Peyer's patch (tissue), 4 donors: Measurements from ENCODE around the gene MCRIP2. TPM values are rescaled to one million over a fixed set of nuclear protein-coding genes. Genes with fewer than 3 reads are reported as not detected.
A peak's percentile ranks its signal among the peaks of the same experiment; 100 is the strongest.

Source experiments
- DNase-seq, 3 donors: peaks; one replicate each; pipeline ENCODE4 v3.0.0-alpha.2; 2017 to 2019
- H3K27ac ChIP-seq, 4 donors: fragments of 200-600 bp; sonication (generic); one replicate each; pipeline ENCODE4 v1.5.1; 2016 to 2019
- H3K27me3 ChIP-seq, 2 donors: fragments of 200-600 bp; sonication (generic); one replicate each; pipeline ENCODE4 v1.5.1; 2019
- H3K36me3 ChIP-seq, 3 donors: fragments of 200-600 bp; sonication (generic); one replicate each; pipeline ENCODE4 v1.5.1; 2016 to 2019
- H3K4me1 ChIP-seq, 4 donors: fragments of 200-600 bp; sonication (generic); one replicate each; pipeline ENCODE4 v1.5.1; 2016 to 2019
- H3K4me3 ChIP-seq, 4 donors: fragments of 200-600 bp; sonication (generic); 1 replicate in 3 of 4; 2 replicates in 1 of 4; pipeline ENCODE4 v1.5.1; 2016 to 2019; ENCODE audit warnings: mild to moderate bottlenecking in 1 of 4
- H3K9me3 ChIP-seq, 4 donors: fragments of 200-600 bp; sonication (generic); one replicate each; pipeline ENCODE4 v1.5.1; 2016 to 2019; ENCODE audit warnings: mild to moderate bottlenecking in 1 of 4
- POLR2A ChIP-seq, 2 donors: fragments of 450-650 bp; IDR thresholded peaks; one replicate each; pipeline ENCODE4 v1.5.1; 2017; ENCODE audit warnings: antibody characterized with exemption in 2 of 2, mild to moderate bottlenecking in 2 of 2, moderate library complexity in 2 of 2
- total RNA-seq, 4 donors: library from RNA; depleted of rRNA; stranded (reverse); fragments of >200 nt; gene quantifications; one replicate each; pipeline ENCODE4 v1.1.0, GENCODE V29; 2016
- TF ChIP-seq, protein P1 (sequence below), 6 experiments: fragments of 450-650 bp in 4 of 6; fragments of 200-600 bp in 2 of 6; sonication (generic) in 1 of 6; IDR thresholded peaks; one replicate each; pipeline ENCODE4 v1.5.1; 2017 to 2019; ENCODE audit warnings: antibody characterized with exemption in 6 of 6, mild to moderate bottlenecking in 3 of 6, moderate library complexity in 1 of 6

The MCRIP2 gene
- total RNA-seq, 4 donors from 2014 or later = 114 to 260 (median 222) TPM

DNA sequence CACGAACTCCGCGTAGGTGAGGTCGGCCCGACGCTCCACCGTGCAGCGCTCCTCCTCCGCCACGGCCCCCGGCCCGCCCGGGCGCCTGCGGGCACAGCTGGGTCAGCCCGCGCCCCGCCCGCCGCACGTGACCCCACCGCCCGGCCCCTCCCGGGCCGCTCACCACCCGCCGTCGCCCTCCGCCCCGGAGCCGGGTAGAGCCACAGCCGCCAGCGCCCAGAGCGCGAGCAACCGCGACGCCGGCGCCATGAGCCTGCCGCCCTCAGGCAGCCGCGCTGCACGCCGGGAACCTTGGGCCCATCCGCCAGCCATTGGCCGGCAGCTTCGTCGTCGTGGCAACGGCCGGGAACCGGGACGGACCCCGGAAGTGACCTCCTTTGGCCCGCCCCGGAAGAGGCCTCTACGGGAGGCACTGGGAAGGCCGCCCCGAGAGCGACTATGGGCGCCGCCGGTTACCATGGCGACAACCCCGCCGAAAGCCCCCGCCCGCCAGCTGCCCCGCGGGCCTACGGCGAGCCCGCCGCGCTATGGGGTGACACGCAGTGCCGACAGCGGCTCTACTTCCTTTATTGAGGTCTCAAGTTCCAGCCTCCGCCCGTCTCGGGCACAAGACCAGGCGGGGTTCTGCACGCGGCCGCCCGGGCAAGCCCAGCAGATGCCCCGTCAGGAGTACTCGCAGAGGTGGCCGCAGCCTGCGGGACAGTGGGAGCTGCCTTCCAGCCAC, 42.6 kb downstream of the MCRIP2 start, which contains the start of gene JMJD8:
TSS of gene JMJD8 (minus strand) at position 264 of the 724 bp plus-strand sequence. CDS start at position 249, 15 bp downstream.
- peak; percentile 96 to 99 (median 99) for DNase-seq
- Histone ChIP-seq H3K27me3 (no peaks in the 10 kb centered on the region), H3K4me3 (peak within 1 kb of the TSS; percentile 58 to 83 (median 72)), H3K36me3 (peaks cover 0 to 32% (median 0%) of the 10 kb centered on the region in 3 donors), H3K9me3 (no peaks in the 10 kb centered on the region), H3K4me1 (peaks cover 0 to 50% (median 30%) of the 10 kb centered on the region in 4 donors), H3K27ac (peak within 1 kb of the TSS; percentile 55 to 85 (median 68))
- TF ChIP-seq POLR2A (IDR thresholded peaks at IDR 0.05) = peak; percentile 40 to 42
- TF ChIP-seq, protein P1, sequence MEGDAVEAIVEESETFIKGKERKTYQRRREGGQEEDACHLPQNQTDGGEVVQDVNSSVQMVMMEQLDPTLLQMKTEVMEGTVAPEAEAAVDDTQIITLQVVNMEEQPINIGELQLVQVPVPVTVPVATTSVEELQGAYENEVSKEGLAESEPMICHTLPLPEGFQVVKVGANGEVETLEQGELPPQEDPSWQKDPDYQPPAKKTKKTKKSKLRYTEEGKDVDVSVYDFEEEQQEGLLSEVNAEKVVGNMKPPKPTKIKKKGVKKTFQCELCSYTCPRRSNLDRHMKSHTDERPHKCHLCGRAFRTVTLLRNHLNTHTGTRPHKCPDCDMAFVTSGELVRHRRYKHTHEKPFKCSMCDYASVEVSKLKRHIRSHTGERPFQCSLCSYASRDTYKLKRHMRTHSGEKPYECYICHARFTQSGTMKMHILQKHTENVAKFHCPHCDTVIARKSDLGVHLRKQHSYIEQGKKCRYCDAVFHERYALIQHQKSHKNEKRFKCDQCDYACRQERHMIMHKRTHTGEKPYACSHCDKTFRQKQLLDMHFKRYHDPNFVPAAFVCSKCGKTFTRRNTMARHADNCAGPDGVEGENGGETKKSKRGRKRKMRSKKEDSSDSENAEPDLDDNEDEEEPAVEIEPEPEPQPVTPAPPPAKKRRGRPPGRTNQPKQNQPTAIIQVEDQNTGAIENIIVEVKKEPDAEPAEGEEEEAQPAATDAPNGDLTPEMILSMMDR (IDR thresholded peaks at IDR 0.05) = no peak

DNA sequence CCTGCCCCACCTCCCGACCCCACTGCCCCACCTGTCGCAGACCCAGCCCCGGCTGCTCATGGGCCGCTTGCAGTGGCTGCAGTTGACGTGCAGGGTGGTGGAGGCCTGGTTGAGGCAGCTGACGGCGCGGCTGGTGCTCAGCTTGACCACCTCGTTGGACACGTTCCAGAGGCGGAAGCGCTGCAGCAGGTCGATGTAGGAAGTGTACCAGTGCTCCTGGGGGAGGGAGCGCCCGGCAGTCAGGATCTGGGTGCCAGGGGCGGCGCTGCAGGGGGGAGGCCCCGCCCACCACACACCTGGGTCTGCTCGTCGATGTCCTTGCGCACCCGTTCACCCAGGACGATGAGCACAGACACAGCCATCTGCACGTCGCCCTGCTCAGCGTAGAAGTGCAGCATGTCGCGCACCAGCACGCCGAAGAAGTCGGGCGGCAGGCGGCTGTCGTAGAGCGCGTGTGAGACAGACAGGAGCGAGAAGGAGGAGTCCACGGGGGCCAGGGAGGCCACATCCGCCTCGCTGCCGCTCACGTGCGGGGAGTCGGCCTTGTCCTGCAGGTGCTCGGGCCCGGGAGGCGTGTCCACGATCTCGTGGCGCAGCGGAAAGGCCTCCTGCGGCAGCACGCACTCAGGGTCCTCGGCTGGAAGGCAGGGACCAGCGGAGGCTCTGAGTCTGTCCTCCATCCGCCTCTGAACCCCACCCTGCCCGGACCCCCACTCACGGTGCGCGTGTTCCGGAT, 43.5 kb downstream of the MCRIP2 start:
- DNase-seq = no peak
- TF ChIP-seq, protein P1 (IDR thresholded peaks at IDR 0.05) = no peak
- no peak for TF ChIP-seq POLR2A (IDR thresholded peaks at IDR 0.05)
- Histone ChIP-seq H3K4me3 (peak overlapping the region; percentile 58 to 83 (median 72)), H3K9me3 (no peaks in the 10 kb centered on the region), H3K27me3 (no peaks in the 10 kb centered on the region), H3K36me3 (peaks cover 0 to 32% (median 0%) of the 10 kb centered on the region in 3 donors), H3K4me1 (peaks cover 0 to 52% (median 34%) of the 10 kb centered on the region in 4 donors), H3K27ac (peak overlapping the region in 3 of 4 donors; percentile 55 to 85 (median 75))

DNA sequence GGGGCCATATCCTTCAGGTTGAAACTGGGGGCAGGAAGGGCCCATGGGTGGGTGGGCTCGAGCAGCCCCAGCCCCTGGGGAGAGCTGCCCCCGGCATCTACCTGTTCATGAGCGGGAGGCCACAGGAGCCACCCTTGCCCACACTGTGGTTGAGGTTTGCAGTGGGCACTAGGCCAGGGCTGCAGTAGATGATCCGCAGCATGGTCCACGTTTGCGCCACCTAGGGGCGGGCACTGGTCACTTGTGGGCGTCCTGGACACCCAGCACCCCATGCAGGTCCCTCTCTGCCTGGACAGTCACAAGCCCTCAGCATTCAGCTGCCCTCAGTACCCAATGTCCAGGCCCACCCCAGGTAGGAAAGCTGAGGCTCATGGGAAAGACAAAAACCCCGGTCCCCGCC, 44.3 kb downstream of the MCRIP2 start:
- Histone ChIP-seq H3K4me3 (no peak overlapping the region), H3K27ac (no peak overlapping the region), H3K4me1 (peaks cover 0 to 50% (median 32%) of the 10 kb centered on the region in 4 donors), H3K9me3 (no peaks in the 10 kb centered on the region), H3K36me3 (peaks cover 0 to 32% (median 0%) of the 10 kb centered on the region in 3 donors), H3K27me3 (no peaks in the 10 kb centered on the region)
- no peak for TF ChIP-seq POLR2A (IDR thresholded peaks at IDR 0.05)
- TF ChIP-seq, protein P1 (IDR thresholded peaks at IDR 0.05) = peak in 3 of 6 experiments; percentile 30 to 57 (median 37)
- peak in 2 of 3 donors; percentile 70 to 78 for DNase-seq

DNA sequence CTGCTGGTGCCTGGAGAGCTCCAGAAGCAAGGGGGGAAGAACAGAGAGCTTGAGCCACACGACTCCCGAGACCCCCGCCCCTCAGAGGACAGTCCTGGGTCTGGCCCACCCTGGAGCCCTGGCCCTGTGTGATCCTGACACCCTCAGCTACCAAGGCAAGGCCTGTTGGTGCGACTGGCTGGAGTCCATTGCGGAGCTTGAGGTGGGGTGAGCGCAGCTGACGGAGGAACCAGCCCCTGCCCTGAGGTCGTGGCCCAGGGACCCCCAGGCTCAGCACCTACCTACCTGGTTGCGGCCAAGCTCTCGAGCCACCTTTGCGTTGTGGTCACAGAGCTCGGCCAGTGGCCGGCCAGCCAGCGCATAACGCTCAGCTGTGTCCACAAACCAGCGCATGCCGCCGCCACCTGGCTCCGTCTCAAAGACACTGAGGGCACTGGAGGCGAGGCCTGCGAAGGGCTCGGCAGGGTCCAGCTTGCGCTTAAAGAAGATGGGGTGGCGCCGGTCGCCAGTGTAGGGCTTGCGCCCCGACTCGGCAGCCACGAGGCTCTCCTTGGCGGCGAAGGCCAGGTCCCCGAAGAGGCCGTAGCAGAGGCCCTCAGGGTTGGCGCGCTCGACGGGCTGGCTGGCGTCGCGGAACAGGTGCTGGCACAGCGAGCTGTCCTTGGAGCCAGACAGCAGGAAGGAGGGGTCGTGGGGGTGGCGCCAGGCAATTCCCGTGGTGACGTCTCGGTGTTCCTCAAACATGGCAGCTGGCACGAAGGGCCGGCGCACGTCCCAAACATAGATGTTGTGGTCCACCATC, 45.0 kb downstream of the MCRIP2 start:
- Histone ChIP-seq H3K4me1 (peaks cover 0 to 43% (median 25%) of the 10 kb centered on the region in 4 donors), H3K9me3 (no peaks in the 10 kb centered on the region), H3K4me3 (no peak overlapping the region), H3K36me3 (peaks cover 0 to 28% (median 0%) of the 10 kb centered on the region in 3 donors), H3K27ac (no peak overlapping the region), H3K27me3 (no peaks in the 10 kb centered on the region)
- TF ChIP-seq, protein P1 (IDR thresholded peaks at IDR 0.05) = no peak
- TF ChIP-seq POLR2A (IDR thresholded peaks at IDR 0.05) = no peak
- DNase-seq = no peak

DNA sequence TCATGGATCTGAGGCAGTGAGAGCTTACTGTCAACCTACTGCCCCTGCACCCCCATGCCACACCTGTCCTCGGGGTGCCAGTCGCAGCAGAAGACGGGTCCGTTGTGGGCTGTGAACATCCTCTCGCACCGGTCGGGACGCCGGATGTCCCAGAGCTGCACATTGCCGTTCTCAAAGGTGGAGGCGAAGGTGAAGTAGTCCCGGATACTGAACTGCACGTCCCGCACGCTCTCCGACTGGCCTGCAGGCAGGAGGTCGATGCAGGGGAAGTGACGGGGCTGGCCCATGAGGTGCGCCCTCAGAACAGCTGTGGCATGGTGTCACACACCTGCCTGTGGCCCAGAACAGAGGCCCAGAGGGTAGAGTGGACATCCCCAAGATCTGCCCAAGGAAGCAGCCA, 45.9 kb downstream of the MCRIP2 start:
- H3K27me3 ChIP-seq = no peaks in the 10 kb centered on the region
- no peak for DNase-seq
- no peak for TF ChIP-seq POLR2A (IDR thresholded peaks at IDR 0.05)
- TF ChIP-seq, protein P1 (IDR thresholded peaks at IDR 0.05) = no peak
- no peak overlapping the region for H3K27ac ChIP-seq
- H3K4me1 ChIP-seq = peaks cover 0 to 35% (median 24%) of the 10 kb centered on the region in 4 donors
- H3K4me3 ChIP-seq = no peak overlapping the region
- peaks cover 0 to 20% (median 0%) of the 10 kb centered on the region in 3 donors for H3K36me3 ChIP-seq
- H3K9me3 ChIP-seq = no peaks in the 10 kb centered on the region
